ENCODE results near the gene FHIP1A. TPM values are rescaled to one million over a fixed set of nuclear protein-coding genes. Genes with fewer than 3 reads are reported as not detected.

Gene FHIP1A
- total and polyA plus RNA-seq, 2 of the 8 experiments (the other 6 are each of a cell fraction or from before 2014, with no cell fraction given): 17.9 to 75.2 TPM

DNA sequence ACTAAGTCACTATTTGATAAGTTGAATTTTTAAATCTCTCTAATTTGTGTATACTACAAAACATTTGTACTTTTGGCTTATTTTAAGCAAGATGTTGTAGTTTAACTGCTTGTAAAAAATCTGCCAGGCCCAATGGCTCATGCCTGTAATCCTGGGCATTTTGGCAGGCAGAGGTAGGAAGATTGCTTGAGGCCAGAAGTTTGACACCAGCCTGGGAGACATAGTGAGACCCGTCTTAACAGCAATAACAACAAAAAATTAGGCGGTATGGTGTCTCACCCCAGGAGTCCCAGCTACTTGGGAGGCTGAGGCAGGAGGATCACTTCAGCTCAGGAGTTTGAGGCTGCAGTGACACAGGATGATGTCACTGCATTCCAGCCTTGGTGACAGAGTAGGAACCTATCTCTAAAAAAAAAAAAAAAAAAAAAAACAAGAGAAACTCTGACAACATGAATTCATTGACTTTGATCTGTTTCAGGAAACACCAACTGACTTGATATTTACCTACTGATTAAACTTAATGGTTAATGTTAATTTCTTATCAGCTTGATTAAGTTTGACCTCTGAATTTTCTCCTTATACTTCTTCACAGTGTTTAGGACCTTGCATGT is 8.9 kb downstream of the FHIP1A start:
- Histone ChIP-seq H4K8ac (ENCODE audit: extremely low read depth, insufficient read depth, low read length) (no peak overlapping the region), H3K4ac (replicated peaks; ENCODE audit: insufficient read length, low read depth, low read length) (no peak overlapping the region), H2AK5ac (ENCODE audit: low read depth, low read length) (no peak overlapping the region), H3K9ac (replicated peaks in 1 of 4; ENCODE audit: extremely low read depth in 1 of 4, low read depth in 3 of 4, low read length in 3 of 4) (no peak overlapping the region), H3K14ac (ENCODE audit: insufficient read length) (no peak overlapping the region), H3K23me2 (ENCODE audit: low read depth, low read length) (no peaks in the 10 kb centered on the region), H4K20me1 (replicated peaks in 1 of 2; ENCODE audit: control insufficient read depth in 1 of 2, insufficient read depth in 2 of 2, low read length in 2 of 2) (peaks cover 0 to 1% of the 10 kb centered on the region in 2 experiments), H3K4me3 (ENCODE audit: extremely low read depth in 1 of 4, insufficient read depth in 2 of 4, low read depth in 3 of 4, low read length in 4 of 4) (no peak overlapping the region), H4K91ac (replicated peaks; ENCODE audit: insufficient read length, low read length) (no peak overlapping the region), H3K27me3 (replicated peaks in 1 of 4; ENCODE audit: control insufficient read depth in 3 of 4, extremely low read depth in 1 of 4, insufficient read depth in 3 of 4, low read length in 3 of 4) (no peaks in the 10 kb centered on the region), H2AFZ (ENCODE audit: low read length) (no peak overlapping the region), H4K5ac (ENCODE audit: insufficient read length, low read depth, low read length) (no peak overlapping the region), H3K4me2 (ENCODE audit: insufficient read depth in 1 of 2, low read depth in 2 of 2, low read length in 2 of 2) (no peak overlapping the region), H3K23ac (ENCODE audit: insufficient read length) (no peak overlapping the region), H3K9me3 (ENCODE audit: insufficient read depth in 2 of 2, low read depth in 1 of 2, low read length in 1 of 2) (no peaks in the 10 kb centered on the region), H3K4me1 (replicated peaks in 1 of 4; ENCODE audit: control insufficient read depth in 3 of 4, insufficient read depth in 4 of 4, low read length in 3 of 4) (peaks cover 0 to 3% (median 0%) of the 10 kb centered on the region in 4 experiments; a peak in 3 of 7 replicates), H2BK5ac (ENCODE audit: low read depth, low read length) (no peak overlapping the region), H2BK20ac (ENCODE audit: low read length) (no peak overlapping the region), H3K27ac (ENCODE audit: low read depth, low read length) (no peak overlapping the region), H3K36me3 (ENCODE audit: control insufficient read depth in 2 of 4, insufficient read depth in 4 of 4, low read length in 3 of 4) (no peaks in the 10 kb centered on the region), H2BK120ac (replicated peaks; ENCODE audit: low read depth, low read length) (no peak overlapping the region), H2BK12ac (ENCODE audit: low read depth, low read length) (no peak overlapping the region), H3K79me1 (ENCODE audit: low read depth, low read length) (peaks cover 9% of the 10 kb centered on the region; the same call in 1 of the 2 replicates), H3K79me2 (ENCODE audit: control insufficient read depth in 1 of 2, insufficient read depth in 2 of 2, low read length in 2 of 2) (peaks cover 0 to 91% of the 10 kb centered on the region in 2 experiments; a peak in 3 of 4 replicates), H2BK15ac (ENCODE audit: low read length) (no peak overlapping the region), H3K56ac (replicated peaks; ENCODE audit: insufficient read length, low read depth, low read length) (no peak overlapping the region), H3K18ac (ENCODE audit: extremely low read depth, low read length) (no peak overlapping the region)
- TF ChIP-seq JUND (IDR thresholded peaks at IDR 0.05; ENCODE audit: low read length) (peak; percentile 21; the same call in 1 of the 2 replicates), TEAD4 (IDR thresholded peaks at IDR 0.05; ENCODE audit: low read depth, low read length) (0 out of 2 replicates have a peak, but pooled peaks have one; percentile 30), CREB1 (IDR thresholded peaks at IDR 0.05) (peak; percentile 58), RAD21 (IDR thresholded peaks at IDR 0.05 in 1 of 2, conservative IDR thresholded peaks at IDR 0.05 in 1 of 2; ENCODE audit: low read depth in 2 of 2, low read length in 2 of 2) (no peak)
- TF ChIP-seq, protein P1, sequence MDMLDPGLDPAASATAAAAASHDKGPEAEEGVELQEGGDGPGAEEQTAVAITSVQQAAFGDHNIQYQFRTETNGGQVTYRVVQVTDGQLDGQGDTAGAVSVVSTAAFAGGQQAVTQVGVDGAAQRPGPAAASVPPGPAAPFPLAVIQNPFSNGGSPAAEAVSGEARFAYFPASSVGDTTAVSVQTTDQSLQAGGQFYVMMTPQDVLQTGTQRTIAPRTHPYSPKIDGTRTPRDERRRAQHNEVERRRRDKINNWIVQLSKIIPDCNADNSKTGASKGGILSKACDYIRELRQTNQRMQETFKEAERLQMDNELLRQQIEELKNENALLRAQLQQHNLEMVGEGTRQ (IDR thresholded peaks at IDR 0.05; ENCODE audit: low read length): no peak
- ChIA-PET POLR2A (ENCODE audit: partially characterized antibody) (interaction anchor here (1.2 kb wide), 1 partner anchor 9 kb away, joined by 4 read pairs; the partner anchor contains the start of gene FHIP1A), CTCF (ENCODE audit: partially characterized antibody) (interaction anchor here (0.8 kb wide), 1 partner anchor 55 kb away, joined by 3 read pairs; no protein-coding TSS in a partner anchor)
- 96% methylated on average over 2 of the region's 2 CpGs; no CpG with 5 or more reads in 1 of the 2 experiments for WGBS, 2 experiments (ENCODE audit: extremely low coverage in 1 of 2, insufficient coverage in 1 of 2, insufficient read length in 1 of 2, insufficient replicate concordance in 2 of 2, low coverage in 1 of 2, low lambda C conversion rate in 2 of 2, missing lambda C conversion rate in 1 of 2)
- FAIRE-seq: no peak
- no peak for DNase-seq (ENCODE audit: low read depth in 1 of 2, low spot score in 2 of 2)

Measured in H1 (cell line).